OCI-LY7 (cell line): ENCODE measurements around the gene IBTK. TPM values are rescaled to one million over a fixed set of nuclear protein-coding genes. Genes with fewer than 3 reads are reported as not detected.

Experiments used
- BruUV-seq: library from RNA; stranded (reverse); fragments of 400-500 nt; replicated peaks from 2 replicates; lab custom pipeline; 2021; lab: Mats Ljungman, UMichigan
- CTCF ChIA-PET: fragments of 300-600 bp; sonication (Branson Sonifier 250); formaldehyde crosslinking; loops from one replicate; lab custom pipeline; 2022; ENCODE audit warnings: antibody characterized with exemption; ENCODE audit not compliant: unreplicated experiment; lab: Charles Lee
- POLR2A ChIA-PET: fragments of 300-600 bp; sonication (Branson Sonifier 250); formaldehyde crosslinking; loops from one replicate; lab custom pipeline; 2022; ENCODE audit warnings: antibody characterized with exemption; lab: Charles Lee
- DNase-seq: peaks from one replicate; pipeline ENCODE4 v3.0.0-alpha.2; 2015; ENCODE audit warnings: low spot score
- H2AFZ ChIP-seq: fragments of 200-600 bp; sonication (generic), shearing (Covaris generic); 2 replicates; pipeline ENCODE4 v1.6.1; 2014; ENCODE audit warnings: mild to moderate bottlenecking, antibody characterized with exemption, low read length, moderate library complexity
- H3K27ac ChIP-seq: fragments of 200-600 bp; sonication (generic); 2 replicates; pipeline ENCODE4 v1.5.1; 2014; ENCODE audit warnings: mixed run types, low read depth, mild to moderate bottlenecking, moderate library complexity, low read length, inconsistent platforms; ENCODE audit not compliant: poor library complexity, severe bottlenecking
- H3K36me3 ChIP-seq: fragments of 200-600 bp; sonication (generic); 2 replicates; pipeline ENCODE4 v1.6.1; 2014; ENCODE audit warnings: mild to moderate bottlenecking, antibody characterized with exemption, low read length, moderate library complexity, mixed read lengths; ENCODE audit not compliant: insufficient read depth
- H3K4me1 ChIP-seq: fragments of 200-600 bp; sonication (generic); 2 replicates; pipeline ENCODE4 v1.5.1; 2014; ENCODE audit warnings: mild to moderate bottlenecking, low read length; ENCODE audit not compliant: insufficient read depth, poor library complexity, severe bottlenecking
- H3K4me2 ChIP-seq: fragments of 200-600 bp; sonication (generic); 2 replicates; pipeline ENCODE4 v1.6.1; 2014; ENCODE audit warnings: mild to moderate bottlenecking, low read length
- H3K4me3 ChIP-seq: fragments of 200-600 bp; sonication (generic); 2 replicates; pipeline ENCODE4 v1.5.1; 2014; ENCODE audit warnings: mild to moderate bottlenecking, low read depth, low read length; ENCODE audit not compliant: poor library complexity, severe bottlenecking
- H3K79me2 ChIP-seq: fragments of 200-600 bp; sonication (generic); 2 replicates; pipeline ENCODE4 v1.6.1; 2016; ENCODE audit warnings: low read depth, mild to moderate bottlenecking, low read length, moderate library complexity, mixed read lengths; ENCODE audit not compliant: insufficient read depth
- H3K9me2 ChIP-seq: fragments of 200-600 bp; sonication (generic); 2 replicates; pipeline ENCODE4 v1.6.1; 2016; ENCODE audit warnings: mild to moderate bottlenecking, low read length, mixed read lengths; ENCODE audit not compliant: insufficient read depth
- H3K9me3 ChIP-seq: fragments of 200-600 bp; sonication (generic); 2 replicates; pipeline ENCODE4 v1.6.1; 2014; ENCODE audit warnings: mild to moderate bottlenecking, mixed run types, low read length, mixed read lengths
- H4K20me1 ChIP-seq: fragments of 200-600 bp; sonication (generic); 2 replicates; pipeline ENCODE4 v1.6.1; 2014; ENCODE audit warnings: mild to moderate bottlenecking, antibody characterized with exemption, low read length, moderate library complexity, mixed read lengths; ENCODE audit not compliant: insufficient read depth
- CTCF ChIP-seq: fragments of 200-600 bp; sonication (generic); conservative IDR thresholded peaks from 2 replicates; pipeline ENCODE4 v1.5.1; 2014; ENCODE audit warnings: mild to moderate bottlenecking, antibody characterized with exemption, low read length, moderate library complexity, mixed read lengths
- EZH2phosphoT487 ChIP-seq: fragments of 200-600 bp; sonication (generic); IDR thresholded peaks from 2 replicates; pipeline ENCODE4 v1.6.1; 2018; ENCODE audit warnings: low read depth, borderline replicate concordance, mild to moderate bottlenecking, mixed run types, antibody characterized with exemption, low read length, moderate library complexity, mixed read lengths
- intact Hi-C: fragments of 100-400 bp; cut with micrococcal nuclease; formaldehyde crosslinking; loops from one replicate; pipeline ENCODE4 v1.10.0; 2022; ENCODE audit not compliant: unreplicated experiment
- total RNA-seq, 2 experiments: library from RNA; depleted of rRNA in 1 of 2; stranded (reverse); fragments of >200 nt in 1 of 2; shearing (Covaris generic) in 1 of 2; gene quantifications; 2 replicates each; pipeline ENCODE4 v1.2.3, GENCODE V29; 2014 to 2022

IBTK gene
- total RNA-seq, 2 experiments from 2014 or later = 18.6 to 31.0 TPM

GRCh38 chr6:82270881-82271635 is 23.5 kb upstream of the IBTK start:
- Histone ChIP-seq H3K79me2 (no peaks in the 10 kb centered on the region), H4K20me1 (no peaks in the 10 kb centered on the region), H3K4me1 (no peaks in the 10 kb centered on the region), H3K9me2 (no peaks in the 10 kb centered on the region), H3K4me2 (no peak overlapping the region), H3K9me3 (no peaks in the 10 kb centered on the region), H3K27ac (no peak overlapping the region), H3K4me3 (no peak overlapping the region), H3K36me3 (no peaks in the 10 kb centered on the region), H2AFZ (no peak overlapping the region)
- no TSS peak for BruUV-seq
- peak; percentile 91 for TF ChIP-seq CTCF
- no peak for TF ChIP-seq EZH2phosphoT487
- ChIA-PET CTCF (interaction anchor here (0.5 to 1.4 kb wide), 7 partner anchors 9 to 1454 kb away, joined by 3 to 7 read pairs (median 4); no protein-coding TSS in a partner anchor), POLR2A (interaction anchor here (0.5 to 0.6 kb wide), 2 partner anchors 197 to 943 kb away, joined by 3 read pairs; no protein-coding TSS in a partner anchor)
- intact Hi-C loops = loop anchor here (1.0 to 10.0 kb wide), 3 partner anchors 444 to 1244 kb away; partner anchors contain the start of gene PRSS35
- DNase-seq = peak; percentile 52

GRCh38 chr6:82268301-82268846 is 20.8 kb upstream of the IBTK start:
- Histone ChIP-seq H3K4me2 (no peak overlapping the region), H2AFZ (no peak overlapping the region), H3K27ac (no peak overlapping the region), H4K20me1 (no peaks in the 10 kb centered on the region), H3K4me3 (no peak overlapping the region), H3K9me2 (no peaks in the 10 kb centered on the region), H3K36me3 (no peaks in the 10 kb centered on the region), H3K9me3 (no peaks in the 10 kb centered on the region), H3K79me2 (no peaks in the 10 kb centered on the region), H3K4me1 (no peaks in the 10 kb centered on the region)
- intact Hi-C loops = no loop called here
- POLR2A ChIA-PET = interaction anchor here (0.9 kb wide), 1 partner anchor 16 kb away, joined by 4 read pairs; no protein-coding TSS in a partner anchor
- DNase-seq = no peak
- BruUV-seq = no TSS peak
- TF ChIP-seq EZH2phosphoT487 = no peak
- TF ChIP-seq CTCF = no peak
- CTCF ChIA-PET = no interaction called here
